Ishikawa (cell line): ENCODE measurements around the gene LDAF1.

Experiments
- CEBPB ChIP-seq: IDR thresholded peaks from 2 replicates; pipeline ENCODE4 v1.6.1; 2012
- CREB1 ChIP-seq: IDR thresholded peaks from 2 replicates; pipeline ENCODE4 v1.6.1; 2012; ENCODE audit warnings: low read depth
- EGR1 ChIP-seq: IDR thresholded peaks from 2 replicates; pipeline ENCODE4 v1.6.1; 2012
- EP300 ChIP-seq: IDR thresholded peaks from 2 replicates; pipeline ENCODE4 v1.6.1; 2012; ENCODE audit warnings: borderline replicate concordance
- FOXM1 ChIP-seq: IDR thresholded peaks from 2 replicates; pipeline ENCODE4 v1.6.1; 2012; ENCODE audit warnings: low read depth, borderline replicate concordance
- MAX ChIP-seq: IDR thresholded peaks from 2 replicates; pipeline ENCODE4 v1.6.1; 2012
- NFIC ChIP-seq: IDR thresholded peaks from 2 replicates; pipeline ENCODE4 v1.6.1; 2012
- RAD21 ChIP-seq: IDR thresholded peaks from 2 replicates; pipeline ENCODE4 v1.6.1; 2012; ENCODE audit warnings: low read depth
- REST ChIP-seq: IDR thresholded peaks from 2 replicates; pipeline ENCODE4 v1.6.1; 2012; ENCODE audit warnings: low read depth, mild to moderate bottlenecking
- TAF1 ChIP-seq: IDR thresholded peaks from 2 replicates; pipeline ENCODE4 v1.6.1; 2012; ENCODE audit warnings: low read depth, mild to moderate bottlenecking
- TCF12 ChIP-seq: IDR thresholded peaks from 2 replicates; pipeline ENCODE4 v1.6.1; 2012; ENCODE audit warnings: low read depth
- TEAD4 ChIP-seq: IDR thresholded peaks from 2 replicates; pipeline ENCODE4 v1.6.1; 2012
- USF1 ChIP-seq: IDR thresholded peaks from 2 replicates; pipeline ENCODE4 v1.6.1; 2012
- YY1 ChIP-seq: IDR thresholded peaks from 2 replicates; pipeline ENCODE4 v1.6.1; 2012; ENCODE audit warnings: low read depth
- ZBTB7A ChIP-seq: IDR thresholded peaks from 2 replicates; pipeline ENCODE4 v1.6.1; 2012; ENCODE audit warnings: low read depth

The LDAF1 gene

GRCh38 chr16:21185659-21186325 lies 27.3 kb downstream of the LDAF1 start:
- TF ChIP-seq REST: no peak

- no peak for TF ChIP-seq EGR1
- TF ChIP-seq CREB1: no peak
- TF ChIP-seq MAX: no peak
- TF ChIP-seq TAF1: no peak
- no peak for TF ChIP-seq TCF12
- TF ChIP-seq YY1: no peak
- no peak for TF ChIP-seq FOXM1
- TF ChIP-seq RAD21: no peak
- TF ChIP-seq EP300: no peak
These were observed 27.8 kb downstream of the LDAF1 start for GRCh38 chr16:21186326-21186691.

- TF ChIP-seq MAX (no peak), ZBTB7A (no peak), RAD21 (no peak), TEAD4 (no peak), TCF12 (no peak), REST (no peak)
These were observed 30.8 kb downstream of the LDAF1 start for GRCh38 chr16:21189311-21189710.

GRCh38 chr16:21190013-21190412 lies 31.5 kb downstream of the LDAF1 start:
- TF ChIP-seq CEBPB: no peak
- no peak for TF ChIP-seq NFIC
- TF ChIP-seq RAD21: no peak
- TF ChIP-seq TCF12: no peak
- TF ChIP-seq YY1: no peak
- no peak for TF ChIP-seq CREB1
- TF ChIP-seq USF1: no peak
- TF ChIP-seq EP300: no peak
- TF ChIP-seq TAF1: no peak
- no peak for TF ChIP-seq MAX
- no peak for TF ChIP-seq FOXM1
- TF ChIP-seq REST: no peak
- no peak for TF ChIP-seq TEAD4
- no peak for TF ChIP-seq EGR1
- no peak for TF ChIP-seq ZBTB7A

- TF ChIP-seq MAX (no peak), YY1 (no peak), USF1 (no peak), EP300 (no peak), RAD21 (no peak), NFIC (no peak), TEAD4 (no peak), FOXM1 (no peak), CREB1 (no peak), ZBTB7A (no peak), TCF12 (no peak), REST (no peak), TAF1 (no peak), CEBPB (no peak)
These were observed 32.1 kb downstream of the LDAF1 start for GRCh38 chr16:21190599-21190998.
